ENCODE results near the gene P4HA2. TPM values are rescaled to one million over a fixed set of nuclear protein-coding genes. Genes with fewer than 3 reads are reported as not detected.

Gene P4HA2
- total and polyA plus RNA-seq, 2 of the 13 experiments (the other 11 are each of a cell fraction or from before 2014, with no cell fraction given) = 37.7 to 126 TPM

GRCh38 chr5:132238169-132238744 is 10.6 kb upstream of the P4HA2 start:
- BruUV-seq (replicated peaks) = no TSS peak
- no peak overlapping the region for H3K4me3 ChIP-seq (replicated peaks in 1 of 3; ENCODE audit: insufficient read depth in 1 of 3, low read depth in 2 of 3, low read length in 3 of 3)
- no peak overlapping the region for H3K4me2 ChIP-seq (ENCODE audit: low read depth, low read length)
- no peaks in the 10 kb centered on the region for H3K9me3 ChIP-seq (ENCODE audit: low read length)
- no peak overlapping the region for H2AFZ ChIP-seq (ENCODE audit: low read length)
- peak; percentile 42 for FAIRE-seq
- peak; percentile 87 for ATAC-seq
- intact Hi-C loops (cut with micrococcal nuclease; ENCODE audit: unreplicated experiment) = loop anchor here (2.0 kb wide), 1 partner anchor 41 kb away; no protein-coding TSS in a partner anchor
- WGBS (ENCODE audit: low lambda C conversion rate) = 0% methylated on average over 1 of the region's 1 CpG
- in situ Hi-C loops (cut with HindIII; ENCODE audit: extremely low pct_ligation_motif_present, low pct_unique_long_range_greater_than_20kb) = no loop called here
- ChIA-PET POLR2A (interaction anchor here (1.0 kb wide), 2 partner anchors 11 to 56 kb away, joined by 5 to 7 read pairs; partner anchors contain the start of genes P4HA2 and SLC22A4), CTCF (ENCODE audit: low intra/inter-chr PET ratio, low total read pairs) (interaction anchor here (1.2 to 1.4 kb wide), 2 partner anchors 45 to 263 kb away, joined by 3 to 8 read pairs; no protein-coding TSS in a partner anchor)
- no peaks in the 10 kb centered on the region for H3K4me1 ChIP-seq (ENCODE audit: insufficient read depth, low read length)
- no peaks in the 10 kb centered on the region; a peak in 3 of 5 replicates for H3K27me3 ChIP-seq (ENCODE audit: control insufficient read depth in 1 of 2, insufficient read depth in 2 of 2, low read length in 2 of 2)
- no peak overlapping the region for H3K9ac ChIP-seq (ENCODE audit: insufficient read depth, low read depth, low read length)
- no peaks in the 10 kb centered on the region for H3K36me3 ChIP-seq (replicated peaks in 1 of 2; ENCODE audit: control insufficient read depth in 1 of 2, insufficient read depth in 2 of 2, low read length in 2 of 2)
- no peaks in the 10 kb centered on the region for H3K79me2 ChIP-seq (ENCODE audit: insufficient read depth, low read length)
- no peak overlapping the region for H3K27ac ChIP-seq (ENCODE audit: extremely low read length, insufficient read depth, low read length)
- no peaks in the 10 kb centered on the region for H4K20me1 ChIP-seq (ENCODE audit: insufficient read depth, low read length)
- peak; percentile 41 for DNase-seq (ENCODE audit: low spot score)
- TF ChIP-seq NONO (IDR thresholded peaks at IDR 0.05) (no peak), NONO (CRISPR knock-in tag; conservative IDR thresholded peaks at IDR 0.05) (no peak), NFYC (CRISPR knock-in tag; IDR thresholded peaks at IDR 0.05) (no peak), ZBTB3 (CRISPR knock-in tag; IDR thresholded peaks at IDR 0.05; ENCODE audit: borderline replicate concordance, low read depth) (no peak), RAD21 (CRISPR knock-in tag; IDR thresholded peaks at IDR 0.05) (peak; percentile 54; the same call in 1 of the 2 replicates), ZNF281 (CRISPR knock-in tag; IDR thresholded peaks at IDR 0.05; ENCODE audit: borderline replicate concordance) (no peak), KDM1A (CRISPR knock-in tag; IDR thresholded peaks at IDR 0.05) (no peak), NFYB (CRISPR knock-in tag; IDR thresholded peaks at IDR 0.05) (no peak), SIN3B (IDR thresholded peaks at IDR 0.05; ENCODE audit: low read length) (no peak), KAT2B (IDR thresholded peaks at IDR 0.05; ENCODE audit: borderline replicate concordance, low read depth, low read length) (no peak), MED8 (CRISPR knock-in tag; IDR thresholded peaks at IDR 0.05; ENCODE audit: insufficient replicate concordance) (no peak), AFF4 (CRISPR knock-in tag; IDR thresholded peaks at IDR 0.05) (no peak), NFKB2 (CRISPR knock-in tag; IDR thresholded peaks at IDR 0.05; ENCODE audit: borderline replicate concordance) (no peak), HOXA7 (CRISPR knock-in tag; IDR thresholded peaks at IDR 0.05) (no peak), RFXAP (CRISPR knock-in tag; IDR thresholded peaks at IDR 0.05; ENCODE audit: borderline replicate concordance) (0 out of 2 replicates have a peak, but pooled peaks have one; percentile 31), ZSCAN9 (CRISPR knock-in tag; IDR thresholded peaks at IDR 0.05; ENCODE audit: borderline replicate concordance) (no peak), ZBTB46 (CRISPR knock-in tag; IDR thresholded peaks at IDR 0.05; ENCODE audit: borderline replicate concordance) (no peak)
